GOT3 (cell line): ENCODE measurements around the gene LRCOL1.

Source experiments
- DNase-seq: peaks from one replicate; lab custom pipeline; 2025; ENCODE audit warnings: mixed read lengths; lab: John Stamatoyannopoulos, UW

The LRCOL1 gene

GRCh38 chr12:132635076-132635955 lies 24.9 kb upstream of the LRCOL1 start:
- no peak for DNase-seq

GRCh38 chr12:132634411-132634990 lies 24.1 kb upstream of the LRCOL1 start:
- DNase-seq = no peak

- no peak for DNase-seq
Observed at GRCh38 chr12:132633901-132634300, 23.5 kb upstream of the LRCOL1 start.

- no peak for DNase-seq
Observed at GRCh38 chr12:132633398-132633797, 23.0 kb upstream of the LRCOL1 start.

GRCh38 chr12:132632521-132633228 lies 22.3 kb upstream of the LRCOL1 start:
- no peak for DNase-seq

- no peak for DNase-seq
Observed at GRCh38 chr12:132631666-132632065, 21.3 kb upstream of the LRCOL1 start.

GRCh38 chr12:132630672-132631071 lies 20.3 kb upstream of the LRCOL1 start:
- no peak for DNase-seq

GRCh38 chr12:132629330-132629729 lies 18.9 kb upstream of the LRCOL1 start:
- no peak for DNase-seq

- no peak for DNase-seq
Observed at GRCh38 chr12:132625731-132626430, 15.5 kb upstream of the LRCOL1 start.

- no peak for DNase-seq
Observed at GRCh38 chr12:132624910-132625630, 14.7 kb upstream of the LRCOL1 start.

- no peak for DNase-seq
Observed at GRCh38 chr12:132624186-132624855, 13.9 kb upstream of the LRCOL1 start.

- DNase-seq = no peak
Observed at GRCh38 chr12:132623072-132623869, 12.9 kb upstream of the LRCOL1 start.

- DNase-seq = no peak
Observed at GRCh38 chr12:132622437-132623071, 12.2 kb upstream of the LRCOL1 start.

- no peak for DNase-seq
Observed at GRCh38 chr12:132621657-132622435, 11.5 kb upstream of the LRCOL1 start.

GRCh38 chr12:132620899-132621656 lies 10.7 kb upstream of the LRCOL1 start:
- no peak for DNase-seq

- DNase-seq = no peak
Observed at GRCh38 chr12:132620113-132620898, 9.9 kb upstream of the LRCOL1 start.

GRCh38 chr12:132619386-132620112 lies 9.2 kb upstream of the LRCOL1 start:
- no peak for DNase-seq
